Measurements from ENCODE around the gene CDT1.

GRCh38 chr16:88790312-88791211 lies 13.0 kb upstream of the CDT1 start:
- TF ChIP-seq, protein P1, sequence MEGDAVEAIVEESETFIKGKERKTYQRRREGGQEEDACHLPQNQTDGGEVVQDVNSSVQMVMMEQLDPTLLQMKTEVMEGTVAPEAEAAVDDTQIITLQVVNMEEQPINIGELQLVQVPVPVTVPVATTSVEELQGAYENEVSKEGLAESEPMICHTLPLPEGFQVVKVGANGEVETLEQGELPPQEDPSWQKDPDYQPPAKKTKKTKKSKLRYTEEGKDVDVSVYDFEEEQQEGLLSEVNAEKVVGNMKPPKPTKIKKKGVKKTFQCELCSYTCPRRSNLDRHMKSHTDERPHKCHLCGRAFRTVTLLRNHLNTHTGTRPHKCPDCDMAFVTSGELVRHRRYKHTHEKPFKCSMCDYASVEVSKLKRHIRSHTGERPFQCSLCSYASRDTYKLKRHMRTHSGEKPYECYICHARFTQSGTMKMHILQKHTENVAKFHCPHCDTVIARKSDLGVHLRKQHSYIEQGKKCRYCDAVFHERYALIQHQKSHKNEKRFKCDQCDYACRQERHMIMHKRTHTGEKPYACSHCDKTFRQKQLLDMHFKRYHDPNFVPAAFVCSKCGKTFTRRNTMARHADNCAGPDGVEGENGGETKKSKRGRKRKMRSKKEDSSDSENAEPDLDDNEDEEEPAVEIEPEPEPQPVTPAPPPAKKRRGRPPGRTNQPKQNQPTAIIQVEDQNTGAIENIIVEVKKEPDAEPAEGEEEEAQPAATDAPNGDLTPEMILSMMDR (IDR thresholded peaks at IDR 0.05): no peak
- no peak for TF ChIP-seq POLR2A (IDR thresholded peaks at IDR 0.05)
